Esophagus muscularis mucosa (tissue), 2 donors: ENCODE results near the gene SLC6A18.

ENCODE experiments used
- EP300 ChIP-seq: sonication (generic); formaldehyde crosslinking; IDR thresholded peaks from one replicate; pipeline ENCODE4 v1.6.1; 2017; ENCODE audit warnings: antibody characterized with exemption
- POLR2A ChIP-seq: fragments of 450-650 bp; IDR thresholded peaks from one replicate; pipeline ENCODE4 v1.6.1; 2017; ENCODE audit warnings: antibody characterized with exemption, moderate library complexity, mild to moderate bottlenecking, low read depth

DNA sequence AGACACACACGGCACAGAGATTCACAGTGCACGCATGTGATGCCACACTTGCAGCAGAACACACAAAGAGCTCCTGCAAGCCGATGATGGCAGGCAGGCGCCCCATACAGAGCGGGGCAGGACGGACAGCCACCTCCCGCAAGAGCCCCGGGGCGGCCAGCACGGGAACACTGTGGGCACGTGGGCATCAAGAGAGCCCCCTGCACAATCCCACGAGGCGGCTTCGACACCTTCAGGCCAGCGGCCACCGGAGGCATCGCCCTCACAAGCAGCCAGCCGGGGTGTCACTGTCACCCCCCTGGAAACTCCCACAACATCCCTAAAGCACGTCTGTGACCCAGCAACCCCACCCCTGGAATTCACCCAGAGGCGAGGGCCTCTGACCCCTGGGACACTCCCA, 51.7 kb downstream of the SLC6A18 start:
- TF ChIP-seq EP300 = no peak
- TF ChIP-seq POLR2A = no peak
